ENCODE measurements around the gene PRMT1. TPM values are rescaled to one million over a fixed set of nuclear protein-coding genes. Genes with fewer than 3 reads are reported as not detected.
"Not testable (repeated sequence)": the region's sequence is repeated elsewhere in the genome, so short reads cannot be mapped to it uniquely, and the experiment has no call there.

Gene PRMT1
- polyA plus RNA-seq, 1 donor = 202 TPM

DNA sequence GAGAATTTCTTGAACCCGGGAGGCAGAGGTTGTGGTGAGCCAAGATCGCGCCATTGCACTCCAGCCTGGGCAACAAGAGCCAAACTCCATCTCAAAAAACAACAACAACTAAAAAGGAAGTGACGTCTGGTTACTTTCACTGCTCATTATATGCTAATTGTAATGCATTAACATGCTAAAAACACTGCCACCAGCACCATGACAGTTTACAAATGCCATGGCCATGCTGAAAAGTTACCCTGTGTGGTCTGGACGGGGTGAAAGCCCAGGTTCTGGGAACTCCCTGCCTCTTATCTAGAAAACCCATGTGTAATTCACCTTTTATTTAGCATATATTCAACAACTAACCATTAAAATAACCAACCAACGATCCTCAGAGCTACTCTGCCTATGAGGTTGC, 41.9 kb downstream of the PRMT1 start:
- no peak for DNase-seq

DNA sequence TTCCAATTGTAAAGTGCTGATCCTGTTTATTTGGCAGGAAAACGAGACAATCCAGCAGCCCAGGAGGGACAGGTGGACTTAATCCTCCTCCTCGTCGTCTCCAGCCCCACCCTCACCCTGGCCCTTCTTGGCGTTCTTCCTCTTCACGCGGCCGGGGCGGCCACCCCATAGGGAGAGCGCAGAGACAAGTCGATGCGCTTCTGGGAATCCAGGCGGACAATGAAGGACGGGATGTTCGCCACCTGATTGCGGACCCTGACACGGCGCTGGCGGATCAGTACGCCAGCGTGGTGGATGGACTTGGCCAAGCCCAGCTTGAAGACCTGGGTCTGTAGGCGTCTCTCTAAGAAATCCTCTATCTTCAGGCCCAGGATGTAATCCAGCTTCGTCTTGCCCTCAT, 42.3 kb downstream of the PRMT1 start:
- DNase-seq = not testable (repeated sequence)

DNA sequence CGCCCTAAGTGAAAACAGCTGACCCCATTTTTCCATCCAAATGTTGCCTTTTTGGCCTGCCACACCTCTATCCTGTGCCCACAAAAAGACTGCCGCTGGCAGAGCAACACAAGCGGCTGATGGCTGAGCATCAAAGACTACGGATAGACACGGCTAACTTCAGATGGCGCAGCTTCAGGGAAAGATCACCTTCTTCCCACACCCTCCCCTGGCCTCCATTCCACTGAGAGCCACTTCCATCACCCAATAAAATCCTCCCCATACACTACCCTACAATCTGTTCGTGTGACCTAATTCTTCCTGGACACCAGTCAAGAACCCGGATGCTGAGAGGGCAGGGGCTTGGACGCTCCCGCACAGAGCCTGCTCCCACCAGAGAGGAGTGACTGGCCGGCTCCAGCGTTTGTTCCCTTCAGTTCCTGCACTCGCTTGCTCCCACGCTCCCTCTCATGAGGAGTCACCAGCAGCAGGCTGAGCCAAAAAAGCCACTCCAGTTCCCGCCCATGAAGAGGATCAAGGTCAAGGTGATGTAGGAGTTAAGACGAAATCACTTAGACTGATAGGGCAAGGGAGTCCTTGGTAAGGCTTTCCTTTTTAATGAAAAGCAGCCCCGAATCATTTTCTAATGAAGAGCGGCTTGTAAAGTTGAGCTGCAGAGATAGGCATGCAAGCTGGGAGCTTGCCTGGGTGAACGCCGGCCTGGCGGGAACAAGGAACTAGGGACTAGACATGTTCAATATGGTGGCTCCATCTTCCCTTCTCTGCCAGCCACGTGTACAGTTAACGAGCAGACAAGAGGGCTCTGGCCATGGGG, 50.4 kb downstream of the PRMT1 start:
- peak; percentile 12 for DNase-seq

DNA sequence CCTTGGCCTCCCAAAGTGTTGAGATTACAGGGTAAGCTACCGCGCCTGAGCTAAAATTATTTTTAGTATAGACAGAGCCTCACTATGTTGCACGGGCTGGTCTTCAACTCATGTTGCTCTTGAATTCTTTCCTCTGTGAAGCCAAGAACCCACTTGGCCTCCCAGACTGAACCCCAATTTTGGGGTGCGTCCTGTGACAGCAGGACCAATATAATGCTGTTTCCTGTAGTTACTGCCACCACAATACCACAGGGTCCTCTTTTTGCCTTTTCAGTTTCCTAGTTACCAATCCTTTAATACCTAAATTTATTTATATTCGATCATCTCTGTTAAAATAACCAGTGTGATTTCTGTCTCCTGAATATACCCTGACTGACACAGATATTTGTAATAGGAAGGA, 53.1 kb downstream of the PRMT1 start:
- DNase-seq = no peak

Other genes starting within 250 kb of the PRMT1 start
- 0.43 TPM for gene SLC17A7, start 235.7 kb upstream of the PRMT1 start, polyA plus RNA-seq (ENCODE audit: insufficient read length)
- 91.6 TPM for gene PIH1D1, start 225.5 kb upstream of the PRMT1 start, polyA plus RNA-seq (ENCODE audit: insufficient read length)
- gene ALDH16A1, start 224.0 kb upstream of the PRMT1 start, polyA plus RNA-seq (ENCODE audit: insufficient read length) = 16.6 TPM
- 3.3 TPM for gene FLT3LG, start 203.1 kb upstream of the PRMT1 start, polyA plus RNA-seq (ENCODE audit: insufficient read length)
- 2,088 TPM for gene RPL13A, start 189.7 kb upstream of the PRMT1 start, polyA plus RNA-seq (ENCODE audit: insufficient read length)
- 2,367 TPM for gene RPS11, start 180.8 kb upstream of the PRMT1 start, polyA plus RNA-seq (ENCODE audit: insufficient read length)
- 222 TPM for gene FCGRT, start 164.6 kb upstream of the PRMT1 start, polyA plus RNA-seq (ENCODE audit: insufficient read length)
- gene RCN3, start 149.3 kb upstream of the PRMT1 start, polyA plus RNA-seq (ENCODE audit: insufficient read length) = 14.6 TPM
- gene NOSIP, start 96.7 kb upstream of the PRMT1 start, polyA plus RNA-seq (ENCODE audit: insufficient read length) = 61.9 TPM
- 7.3 TPM for gene PRRG2, start 96.0 kb upstream of the PRMT1 start, polyA plus RNA-seq (ENCODE audit: insufficient read length)
- gene PRR12, start 86.1 kb upstream of the PRMT1 start, polyA plus RNA-seq (ENCODE audit: insufficient read length) = 20.7 TPM
- 16.2 TPM for gene RRAS, start 37.1 kb upstream of the PRMT1 start, polyA plus RNA-seq (ENCODE audit: insufficient read length)
- gene SCAF1, start 35.1 kb upstream of the PRMT1 start, polyA plus RNA-seq (ENCODE audit: insufficient read length) = 28.7 TPM
- gene IRF3, start 11.4 kb upstream of the PRMT1 start, polyA plus RNA-seq (ENCODE audit: insufficient read length) = 53.2 TPM
- 20.7 TPM for gene BCL2L12, start 11.3 kb upstream of the PRMT1 start, polyA plus RNA-seq (ENCODE audit: insufficient read length)
- 1.3 TPM for gene ADM5, start 12.3 kb downstream of the PRMT1 start, polyA plus RNA-seq (ENCODE audit: insufficient read length)
- gene CPT1C, start 13.8 kb downstream of the PRMT1 start, polyA plus RNA-seq (ENCODE audit: insufficient read length) = 11.5 TPM
- gene TSKS, start 86.0 kb downstream of the PRMT1 start, polyA plus RNA-seq (ENCODE audit: insufficient read length) = 0.08 TPM
- gene AP2A1, start 89.7 kb downstream of the PRMT1 start, polyA plus RNA-seq (ENCODE audit: insufficient read length) = 52.9 TPM
- gene FUZ, start 136.0 kb downstream of the PRMT1 start, polyA plus RNA-seq (ENCODE audit: insufficient read length) = 33.9 TPM
- gene MED25, start 141.0 kb downstream of the PRMT1 start, polyA plus RNA-seq (ENCODE audit: insufficient read length) = 71.9 TPM
- 296 TPM for gene PTOV1, start 173.9 kb downstream of the PRMT1 start, polyA plus RNA-seq (ENCODE audit: insufficient read length)
- gene PNKP, start 190.3 kb downstream of the PRMT1 start, polyA plus RNA-seq (ENCODE audit: insufficient read length) = 71.5 TPM
- gene AKT1S1, start 200.1 kb downstream of the PRMT1 start, polyA plus RNA-seq (ENCODE audit: insufficient read length) = 26.1 TPM
- 39.7 TPM for gene TBC1D17, start 200.4 kb downstream of the PRMT1 start, polyA plus RNA-seq (ENCODE audit: insufficient read length)
- gene IL4I1, start 219.6 kb downstream of the PRMT1 start, polyA plus RNA-seq (ENCODE audit: insufficient read length) = 2.7 TPM

Data from left kidney (tissue), 2 donors.